GDM1 (cell line): Measurements from ENCODE around the gene TRIM75.
"Not testable (repeated sequence)": the region's sequence is repeated elsewhere in the genome, so short reads cannot be mapped to it uniquely, and the experiment has no call there.

Experiments
- DNase-seq: peaks from one replicate; lab custom pipeline; 2025; lab: John Stamatoyannopoulos, UW

The TRIM75 gene

DNA sequence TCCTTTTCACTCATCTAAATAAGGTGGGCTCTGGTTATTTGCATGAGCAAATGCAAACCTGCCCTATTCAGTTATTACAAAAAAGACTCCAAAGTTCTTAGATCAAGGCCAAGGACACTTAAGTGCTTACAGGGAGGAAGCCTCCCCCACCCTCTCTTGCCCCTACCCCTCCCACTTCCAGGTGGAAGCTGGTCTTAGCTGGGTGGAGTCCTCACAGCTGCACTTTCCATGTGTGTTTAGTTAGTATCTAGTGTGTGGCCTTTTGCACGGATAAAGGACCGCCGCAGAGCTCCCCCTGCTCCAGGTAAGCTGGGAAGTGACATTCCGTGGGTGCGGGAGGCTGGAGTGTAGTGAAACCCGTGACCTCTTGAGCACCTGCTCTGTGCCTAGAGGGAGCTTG is at the start of gene TRIM75:
TRIM75 (plus strand) TSS at position 222 of the 400 bp plus-strand sequence. CDS start 5,282 bp downstream, outside the sequence.
- DNase-seq = no peak

DNA sequence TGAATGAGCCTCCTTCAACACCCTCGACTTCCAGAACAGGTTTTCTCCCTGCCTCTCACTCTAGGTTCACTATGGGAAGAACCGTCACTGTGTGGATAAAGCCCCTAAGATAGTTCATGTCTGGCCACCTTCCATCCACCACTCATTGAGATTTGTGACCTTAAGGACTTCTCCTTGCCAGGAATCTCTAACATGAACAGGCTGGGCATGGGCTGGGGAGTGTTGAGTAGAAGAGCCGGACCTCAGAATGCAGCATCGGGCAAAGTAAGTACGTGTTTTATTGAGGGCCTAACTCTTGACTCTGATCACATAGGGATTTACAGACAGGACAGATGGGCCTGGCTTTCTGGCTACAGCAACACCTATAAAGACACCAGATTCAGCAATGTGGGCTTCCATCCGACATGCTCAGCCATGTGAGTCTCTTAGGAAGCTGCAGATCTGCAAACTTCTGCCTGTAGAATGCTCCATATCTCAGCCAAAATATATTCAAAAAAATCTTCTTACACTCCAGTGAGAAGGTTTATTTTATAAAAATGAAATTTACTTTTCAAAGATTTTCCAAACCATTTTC is 48.2 kb upstream of the TRIM75 start:
- no peak for DNase-seq

GRCh38 chr4:165006456-165006855 is 47.2 kb upstream of the TRIM75 start:
- DNase-seq = no peak

GRCh38 chr4:165006886-165007285 is 46.8 kb upstream of the TRIM75 start:
- no peak for DNase-seq

GRCh38 chr4:165009493-165010227 is 44.0 kb upstream of the TRIM75 start:
- no peak for DNase-seq

DNA sequence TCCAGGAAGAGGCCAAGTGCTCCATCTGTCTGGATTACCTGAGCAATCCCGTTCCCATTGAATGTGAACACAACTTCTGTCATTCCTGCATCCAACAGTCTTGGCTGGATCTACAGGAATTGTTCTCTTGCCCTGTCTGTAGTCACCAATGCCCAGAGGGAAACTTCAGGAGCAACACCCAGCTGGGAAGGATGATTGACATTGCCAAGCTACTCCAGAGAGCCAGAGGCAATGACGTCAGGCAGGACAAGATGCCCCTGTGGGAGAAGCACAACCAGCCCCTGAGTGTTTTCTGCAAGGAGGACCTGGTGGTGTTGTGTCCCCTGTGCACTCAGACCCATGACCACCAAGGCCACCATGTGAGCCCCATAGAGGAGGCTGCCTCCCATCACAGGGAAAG is 43.2 kb upstream of the TRIM75 start:
- no peak for DNase-seq

DNA sequence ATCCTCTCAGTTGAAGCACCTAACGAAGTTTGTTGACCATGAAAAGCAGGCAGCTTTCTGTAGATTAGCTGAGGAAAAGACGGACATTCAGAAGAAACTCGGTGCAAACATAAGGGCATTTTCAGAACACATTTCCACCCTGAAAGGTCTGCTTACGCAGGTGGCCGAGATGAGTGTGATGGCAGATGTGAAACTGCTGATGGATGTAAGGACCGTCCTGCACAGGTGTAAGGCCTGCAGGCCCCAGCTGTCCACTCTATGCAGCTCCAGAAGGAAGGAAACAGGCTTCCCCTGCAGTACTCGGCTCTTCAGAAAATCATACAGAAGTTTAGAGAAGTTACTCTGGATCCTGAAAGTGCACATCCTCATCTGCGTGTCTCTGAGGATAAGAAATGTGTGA is 42.7 kb upstream of the TRIM75 start:
- no peak for DNase-seq

DNA sequence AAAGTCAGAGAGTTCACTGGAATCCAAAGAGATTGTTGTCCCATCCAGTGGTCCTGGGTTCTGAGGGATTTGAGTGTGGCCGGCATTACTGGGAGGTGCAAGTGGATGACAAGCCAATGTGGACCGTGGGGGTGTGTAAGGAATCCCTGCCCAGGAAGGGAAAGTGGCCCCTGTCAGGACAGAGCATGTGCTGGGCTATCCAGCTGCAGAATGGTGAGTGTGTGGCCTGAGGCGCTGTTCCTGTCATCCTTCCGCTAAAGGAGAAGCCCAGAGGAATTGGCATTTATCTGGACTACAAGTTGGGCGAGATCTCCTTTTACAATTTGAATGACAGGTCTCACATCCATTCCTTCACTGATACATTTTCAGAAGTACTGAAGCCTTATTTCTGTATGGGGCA is 42.3 kb upstream of the TRIM75 start:
- DNase-seq = no peak

- no peak for DNase-seq
Observed at GRCh38 chr4:165013691-165014090, 40.0 kb upstream of the TRIM75 start.

DNA sequence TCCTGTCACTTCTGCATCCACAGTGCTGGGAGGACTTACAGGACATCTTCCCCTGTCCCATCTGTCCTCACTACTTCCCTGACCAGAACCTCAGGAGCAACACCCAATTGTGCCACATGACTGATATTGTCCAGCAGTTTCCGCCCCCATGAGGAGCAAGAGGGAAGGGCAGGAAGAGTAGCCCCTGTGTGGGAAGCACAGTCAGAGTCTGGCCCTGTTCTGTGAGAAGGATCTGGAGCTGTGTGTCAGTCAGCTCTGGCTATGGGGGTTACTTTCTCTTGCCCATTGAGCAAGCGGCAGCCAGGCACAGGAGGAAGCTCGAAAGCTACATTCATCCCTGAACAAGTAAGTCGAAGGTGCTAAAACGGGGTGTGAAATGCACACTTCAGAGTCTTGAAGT is 36.7 kb upstream of the TRIM75 start:
- DNase-seq = no peak

- not testable (repeated sequence) for DNase-seq
Observed at GRCh38 chr4:165019995-165020394, 33.7 kb upstream of the TRIM75 start.

GRCh38 chr4:165025782-165026181 is 27.9 kb upstream of the TRIM75 start:
- DNase-seq = not testable (repeated sequence)

GRCh38 chr4:165027762-165028402 is 25.8 kb upstream of the TRIM75 start:
- no peak for DNase-seq

GRCh38 chr4:165031436-165032211 is 22.0 kb upstream of the TRIM75 start, which contains the start of gene TRIM60:
Gene TRIM60, plus strand, starts transcription at chr4:165031999. Its CDS starts 8,074 bp downstream, at chr4:165040073.
- no peak for DNase-seq

DNA sequence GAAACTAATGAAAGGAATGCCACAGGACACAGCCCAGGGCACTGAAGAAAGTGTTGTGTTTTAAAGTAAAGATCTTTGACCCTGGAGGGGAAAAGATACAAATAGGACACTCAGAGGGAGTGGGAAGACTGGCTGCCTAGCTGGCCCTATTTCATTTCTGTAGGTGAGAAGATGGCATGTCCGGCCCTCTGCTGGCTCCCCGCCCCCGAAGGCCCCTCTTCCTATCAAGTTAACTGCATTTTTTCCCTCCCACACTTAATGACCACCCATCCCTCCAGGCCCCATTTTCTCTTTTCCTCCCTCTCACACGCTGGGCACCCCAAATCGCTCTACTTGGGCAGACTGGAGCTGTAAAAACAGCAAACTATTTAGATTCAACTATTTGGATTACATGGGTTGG is 5.5 kb upstream of the TRIM75 start:
- no peak for DNase-seq

DNA sequence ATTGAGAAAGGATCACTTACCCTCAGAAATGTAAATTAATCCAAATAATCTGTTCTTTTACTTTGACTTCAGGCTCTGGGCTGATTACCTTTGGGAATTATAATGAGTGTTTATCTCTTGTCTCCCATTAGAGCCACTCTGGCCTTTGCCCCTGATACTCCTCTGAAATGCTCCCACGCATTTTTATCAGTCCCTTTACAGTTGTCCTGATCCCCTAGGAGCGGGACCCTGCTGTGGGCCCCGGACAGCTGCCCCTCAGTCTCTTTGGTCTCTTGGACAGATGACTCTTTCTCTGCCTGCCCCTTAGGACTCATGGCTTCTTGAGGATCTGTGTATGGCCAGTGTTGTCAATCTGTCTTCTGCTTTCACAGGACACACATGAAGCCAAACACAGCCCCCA is 1.0 kb upstream of the TRIM75 start:
- no peak for DNase-seq

DNA sequence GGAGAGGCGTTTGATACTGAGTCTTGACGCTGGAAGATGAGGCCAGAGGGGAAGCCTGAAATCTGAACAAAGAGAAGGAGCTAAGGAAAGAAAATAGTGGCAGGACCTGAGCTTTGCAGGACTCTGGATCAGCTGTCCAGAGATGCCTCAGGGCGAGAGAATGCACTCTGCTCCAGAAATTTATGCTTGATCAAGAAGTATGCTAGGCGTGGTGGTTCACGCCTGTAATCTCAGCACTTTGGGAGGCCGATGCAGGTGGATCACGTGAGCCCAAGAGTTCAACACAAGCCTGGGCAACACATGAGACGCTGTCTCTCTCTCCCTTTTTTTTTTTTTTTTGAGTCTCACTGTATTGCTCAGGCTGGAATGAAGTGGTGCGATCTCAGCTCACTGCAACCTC is 1.9 kb downstream of the TRIM75 start:
- no peak for DNase-seq

DNA sequence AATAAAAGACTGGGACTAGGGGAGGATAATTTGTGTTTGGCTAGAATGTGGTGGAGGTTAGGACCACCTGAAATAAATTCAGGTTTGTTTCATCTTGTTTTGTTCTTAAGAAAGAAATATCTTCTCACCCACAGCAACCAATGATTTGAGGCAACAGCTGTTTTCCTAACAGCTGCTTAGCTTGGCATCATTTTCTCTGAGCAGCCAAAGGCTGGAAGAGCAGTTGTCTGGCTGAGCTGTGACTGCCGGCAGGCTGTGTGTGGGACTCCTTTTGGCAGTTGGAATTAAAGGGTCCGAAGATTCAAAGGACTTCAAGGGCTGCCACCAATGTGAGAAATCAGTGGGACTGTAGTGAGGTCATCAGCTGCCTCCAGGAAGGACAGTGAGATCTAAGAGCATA is 5.0 kb downstream of the TRIM75 start:
- DNase-seq = no peak

DNA sequence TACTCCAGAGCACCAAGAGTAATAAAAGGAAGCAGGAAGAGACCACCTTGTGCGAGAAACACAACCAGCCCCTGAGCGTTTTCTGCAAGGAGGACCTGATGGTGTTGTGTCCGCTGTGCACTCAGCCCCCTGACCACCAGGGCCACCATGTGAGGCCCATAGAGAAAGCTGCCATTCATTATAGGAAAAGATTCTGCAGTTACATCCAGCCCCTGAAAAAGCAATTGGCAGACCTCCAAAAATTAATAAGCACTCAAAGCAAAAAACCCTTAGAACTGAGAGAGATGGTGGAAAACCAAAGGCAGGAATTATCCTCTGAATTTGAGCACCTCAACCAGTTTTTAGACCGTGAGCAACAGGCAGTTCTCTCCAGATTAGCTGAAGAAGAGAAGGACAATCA is 5.7 kb downstream of the TRIM75 start:
- DNase-seq = no peak

DNA sequence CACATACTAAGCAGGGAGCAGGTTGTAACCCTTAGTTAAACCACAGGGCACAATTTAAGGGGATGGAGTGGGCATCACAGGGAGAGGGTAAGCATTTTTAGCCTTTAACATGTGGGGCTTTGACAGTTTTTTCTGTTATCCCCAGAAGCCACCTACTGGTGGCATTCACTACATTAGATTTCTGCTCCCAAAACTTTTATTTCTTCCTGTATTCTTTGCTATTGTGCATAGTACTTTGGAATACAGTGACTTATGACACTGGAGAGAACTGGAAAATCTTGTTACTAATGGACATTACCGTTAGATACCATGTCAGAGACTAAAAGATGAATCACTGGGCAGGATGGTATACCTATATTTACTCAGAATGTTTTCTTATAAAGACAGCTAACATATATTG is 7.3 kb downstream of the TRIM75 start:
- no peak for DNase-seq

GRCh38 chr4:165070560-165070959 is 16.9 kb downstream of the TRIM75 start:
- no peak for DNase-seq

DNA sequence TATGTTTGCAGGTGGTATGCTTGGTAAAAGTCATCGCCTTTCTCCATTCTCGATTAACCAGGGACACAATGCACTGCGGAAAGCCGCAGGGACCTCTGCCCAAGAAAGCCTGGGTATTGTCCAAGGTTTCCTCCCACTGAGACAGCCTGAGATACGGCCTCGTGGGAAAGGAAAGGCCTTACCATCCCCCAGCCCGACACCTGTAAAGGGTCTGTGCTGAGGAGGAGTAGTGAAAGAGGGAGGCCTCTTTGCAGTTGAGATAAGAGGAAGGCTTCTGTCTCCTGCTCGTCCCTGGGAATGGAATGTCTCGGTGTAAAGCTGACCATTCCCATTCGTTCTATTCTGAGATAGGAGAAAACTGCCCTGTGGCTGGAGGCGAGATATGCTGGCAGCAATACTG is 19.7 kb downstream of the TRIM75 start:
- not testable (repeated sequence) for DNase-seq
